HG03432 (cell line): Measurements from ENCODE around the gene NFKB1.

ENCODE experiments used
- ATAC-seq: cut with Tn5 transposase; IDR thresholded peaks from one replicate; pipeline ENCODE4 v1.9.1; 2021; ENCODE audit warnings: mild to moderate bottlenecking, moderate library complexity; ENCODE audit not compliant: unreplicated experiment

The NFKB1 gene

DNA sequence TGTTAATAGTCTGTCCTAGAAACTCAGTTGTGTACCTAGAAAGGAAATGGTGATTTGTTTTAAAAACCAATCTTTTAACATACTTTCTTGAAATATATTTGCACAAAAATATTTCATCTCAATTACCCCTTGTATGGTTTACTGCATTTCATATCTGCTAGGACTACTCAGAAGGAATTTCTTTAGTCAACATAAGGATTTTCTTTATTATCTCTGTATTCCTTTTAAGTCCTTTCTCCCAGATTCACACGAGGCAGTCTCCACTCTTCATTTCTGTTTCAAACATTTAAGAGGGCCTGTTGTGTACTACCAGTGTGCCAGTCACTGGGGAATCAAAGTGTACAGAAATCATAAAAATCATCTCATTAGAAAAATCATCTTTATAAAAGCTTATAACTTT is 28.8 kb downstream of the NFKB1 start:
- ATAC-seq, result no peak

DNA sequence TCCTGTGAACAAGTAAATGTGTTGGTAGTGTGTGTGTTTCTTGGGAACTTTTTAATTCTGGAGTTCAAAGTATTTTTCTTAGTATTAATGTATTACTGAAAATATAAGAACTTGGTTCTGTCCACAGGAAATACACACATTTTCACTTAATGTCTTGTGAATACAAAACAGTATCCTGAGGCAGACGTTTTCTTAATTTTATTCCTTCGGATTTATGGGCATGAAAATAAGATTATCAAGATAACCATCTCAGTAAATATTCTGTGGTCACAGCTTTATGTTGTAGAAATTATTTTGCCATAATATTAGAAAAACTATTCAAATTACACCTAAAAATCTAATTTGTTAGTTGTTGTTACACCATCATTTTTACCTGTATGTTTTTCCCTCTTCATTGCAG is 29.8 kb downstream of the NFKB1 start:
- ATAC-seq, result no peak

GRCh38 chr4:102531462-102531861 is 30.3 kb downstream of the NFKB1 start:
- no peak for ATAC-seq

DNA sequence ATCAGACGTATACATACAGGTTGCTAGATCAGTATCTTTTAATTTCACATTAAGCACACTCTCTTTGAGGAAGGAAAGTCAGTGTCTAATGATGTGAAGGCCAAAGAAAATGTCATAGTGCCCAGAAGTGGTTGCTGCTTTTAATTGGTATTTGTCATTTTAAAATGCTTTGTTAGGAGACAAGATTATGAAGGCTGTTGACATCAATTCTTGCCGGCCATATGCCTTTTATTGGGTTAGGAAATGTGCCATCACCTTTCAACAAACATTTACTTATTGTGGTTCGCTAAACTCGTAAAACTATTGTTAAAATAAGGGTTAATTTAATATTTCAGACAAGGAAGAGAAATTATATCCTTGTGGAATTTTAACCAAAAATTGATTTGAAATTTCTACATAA is 32.2 kb downstream of the NFKB1 start:
- ATAC-seq, result no peak

GRCh38 chr4:102533904-102534303 is 32.7 kb downstream of the NFKB1 start:
- ATAC-seq, result no peak

DNA sequence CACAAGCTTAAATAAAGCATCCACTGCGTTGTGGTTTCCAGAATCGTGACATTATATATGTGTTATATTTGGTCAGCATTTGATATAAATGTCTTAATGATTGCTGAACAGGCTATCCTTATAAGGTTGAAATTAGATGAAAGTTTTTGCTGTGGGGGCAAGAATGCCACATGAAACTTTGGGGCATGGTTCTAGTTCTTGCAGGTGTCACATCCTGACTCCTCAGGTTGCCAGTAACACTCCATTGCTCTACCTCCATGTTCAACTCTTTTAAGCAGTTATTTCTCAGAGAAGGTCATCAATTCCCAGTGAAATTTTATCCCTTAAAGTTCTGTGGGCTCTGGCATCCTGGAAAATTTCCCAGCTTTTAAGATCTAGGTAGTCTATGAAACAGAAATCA is 33.7 kb downstream of the NFKB1 start:
- ATAC-seq, result no peak

- ATAC-seq, result peak; percentile 86
These were observed 34.4 kb downstream of the NFKB1 start for GRCh38 chr4:102535398-102536082.

GRCh38 chr4:102536768-102537167 is 35.6 kb downstream of the NFKB1 start:
- no peak for ATAC-seq

GRCh38 chr4:102537269-102537668 is 36.1 kb downstream of the NFKB1 start:
- no peak for ATAC-seq

- no peak for ATAC-seq
These were observed 40.5 kb downstream of the NFKB1 start for GRCh38 chr4:102541697-102542096.

DNA sequence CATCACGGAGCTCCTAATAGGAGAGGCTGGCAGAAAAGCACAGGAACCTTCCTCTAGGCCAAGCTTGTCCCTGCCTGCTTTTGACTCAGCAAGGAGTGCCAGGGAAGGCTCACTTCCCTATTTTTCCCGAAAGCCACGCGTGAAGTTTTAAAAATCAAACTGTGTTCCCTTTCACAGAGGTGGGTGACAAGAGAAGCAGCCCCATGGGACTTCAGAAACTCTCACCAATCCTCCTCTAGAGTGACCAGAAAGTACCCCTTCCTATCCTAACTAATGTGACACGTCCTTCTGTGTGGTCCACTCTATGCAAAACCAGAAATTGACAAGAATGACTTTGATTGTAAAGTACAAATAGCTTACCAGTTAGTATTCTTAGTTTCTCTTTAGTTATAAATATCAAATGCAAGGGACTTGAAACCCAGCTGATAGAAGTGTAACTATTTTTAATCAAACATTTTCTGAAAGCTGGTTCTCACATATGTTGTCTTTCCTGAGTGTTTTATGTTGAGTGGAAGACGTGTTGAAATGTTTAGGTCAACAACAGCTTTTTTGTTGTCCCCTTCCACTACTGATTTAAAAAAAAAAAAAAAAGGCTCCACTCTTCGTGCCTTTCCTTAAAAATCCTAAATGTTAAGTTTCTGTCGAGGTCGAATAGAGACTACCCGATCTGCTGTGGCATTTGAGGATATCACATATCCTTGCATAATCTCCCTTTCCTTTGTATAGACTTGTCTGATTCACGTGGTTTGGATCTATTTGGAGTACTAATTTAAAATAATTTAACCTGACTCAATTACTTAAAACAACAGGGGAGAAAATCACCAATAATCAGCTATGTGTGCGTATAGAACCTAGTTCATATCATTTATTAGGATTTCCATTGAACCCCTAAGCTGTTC is 42.1 kb downstream of the NFKB1 start:
- ATAC-seq, result peak; percentile 88

DNA sequence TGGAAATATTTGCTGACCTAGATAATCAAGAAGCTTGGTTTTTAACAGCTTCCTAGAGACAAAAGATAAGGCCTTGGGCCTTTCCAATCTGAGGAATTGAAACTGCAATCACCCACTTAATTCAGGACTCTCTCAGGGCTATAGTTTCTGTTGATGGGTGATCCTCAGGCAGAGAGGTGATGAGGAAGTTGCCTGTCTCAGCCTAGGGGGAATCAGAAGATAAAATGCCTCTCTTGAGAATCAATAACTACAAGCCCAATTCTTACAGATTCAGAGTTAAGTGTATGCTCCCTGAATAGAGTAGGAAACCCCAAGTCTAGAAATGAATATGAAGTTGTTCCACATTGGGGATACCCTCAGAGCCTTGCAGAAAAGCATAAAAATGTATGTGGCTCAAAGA is 45.5 kb downstream of the NFKB1 start:
- peak; percentile 53 for ATAC-seq

DNA sequence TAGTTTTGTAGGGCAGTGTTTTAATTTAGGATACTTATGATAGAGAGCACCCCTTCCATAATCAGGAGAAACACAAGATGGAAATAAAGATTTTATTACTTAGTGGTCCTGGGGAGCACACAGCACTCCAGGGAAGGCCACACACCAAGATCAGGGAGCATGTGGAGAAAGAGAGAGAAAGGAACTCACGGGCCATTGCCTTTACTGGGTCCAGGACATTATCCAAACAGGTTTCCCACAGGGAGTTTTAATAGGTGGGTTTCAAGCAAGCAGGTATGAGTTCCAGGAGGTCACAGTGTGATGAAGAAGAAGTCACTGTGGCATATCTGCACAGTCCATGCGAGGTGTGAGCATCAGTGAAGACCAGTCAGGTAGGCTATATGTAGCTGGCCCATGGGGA is 46.8 kb downstream of the NFKB1 start:
- ATAC-seq, result no peak

- ATAC-seq, result peak; percentile 42
These were observed 50.9 kb downstream of the NFKB1 start for GRCh38 chr4:102551958-102552565.

DNA sequence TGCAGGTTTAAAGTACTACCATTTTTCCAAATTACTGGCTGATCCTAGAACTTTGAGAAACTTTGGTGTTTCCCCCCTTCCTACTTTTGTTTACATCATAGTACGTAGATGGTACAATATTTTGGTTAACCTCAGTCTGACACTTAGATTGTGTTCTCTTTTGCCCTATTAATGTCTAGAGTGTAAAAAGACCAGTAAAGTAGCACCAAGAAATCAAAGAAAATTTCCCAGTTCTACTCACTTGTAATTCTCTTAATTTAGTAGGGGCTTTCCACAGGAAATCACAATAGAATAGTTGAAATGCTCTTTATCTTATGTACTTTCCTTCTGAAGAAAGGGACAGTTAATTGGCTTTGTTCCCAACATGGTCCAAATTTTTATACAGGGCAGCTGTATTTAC is 51.6 kb downstream of the NFKB1 start:
- no peak for ATAC-seq

DNA sequence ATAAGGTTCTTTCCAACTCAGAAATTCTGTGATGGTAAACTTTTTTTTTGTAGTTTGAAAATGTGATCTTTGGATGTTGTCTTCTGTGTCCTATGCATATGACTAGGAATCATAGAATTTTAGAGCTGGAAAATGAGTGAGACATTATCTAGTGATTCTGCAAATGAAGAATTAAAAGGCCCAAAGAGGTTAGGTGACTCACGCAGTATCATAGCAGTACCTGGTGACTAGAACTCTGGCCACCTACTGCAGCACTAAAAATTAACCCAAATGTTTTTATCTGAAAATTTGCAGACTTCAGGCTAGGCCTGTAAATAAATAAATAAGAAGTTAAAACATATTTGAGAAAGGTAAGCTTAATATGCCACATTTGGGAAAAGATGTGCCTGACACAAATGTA is 52.8 kb downstream of the NFKB1 start:
- ATAC-seq, result no peak

- no peak for ATAC-seq
These were observed 53.3 kb downstream of the NFKB1 start for GRCh38 chr4:102554482-102554881.

GRCh38 chr4:102554992-102555391 is 53.8 kb downstream of the NFKB1 start:
- no peak for ATAC-seq

DNA sequence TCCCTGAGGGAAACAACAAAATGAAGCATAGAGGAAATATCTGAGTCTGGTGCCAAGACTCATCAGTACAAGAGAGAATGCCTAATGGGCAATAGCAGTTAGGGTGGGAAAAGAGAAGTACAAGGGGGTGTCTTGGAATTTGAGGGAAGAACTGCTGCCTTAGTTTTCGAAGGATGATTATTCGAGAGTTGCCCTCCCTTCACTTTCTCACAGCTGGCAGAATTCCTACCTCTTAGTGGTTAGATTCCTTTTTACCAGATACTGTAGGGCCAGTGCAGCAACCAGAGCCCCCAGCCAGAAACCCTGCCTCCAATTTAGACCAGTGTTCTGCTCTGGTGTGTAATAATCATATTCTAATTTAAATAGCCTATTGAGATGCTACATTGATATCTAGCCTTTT is 56.5 kb downstream of the NFKB1 start:
- no peak for ATAC-seq

- ATAC-seq, result no peak
These were observed 59.0 kb downstream of the NFKB1 start for GRCh38 chr4:102560115-102560514.

GRCh38 chr4:102560571-102561341 is 59.6 kb downstream of the NFKB1 start:
- ATAC-seq, result no peak
